Posterior cingulate gyrus (tissue), 11 donors: Measurements from ENCODE around the gene SNAPC2.
"Not testable (repeated sequence)": the region's sequence is repeated elsewhere in the genome, so short reads cannot be mapped to it uniquely, and the experiment has no call there.

Source experiments
- DNase-seq, 10 donors: peaks; one replicate each; pipeline versions ENCODE4 v3.0.0 to v3.0.0-alpha.2; 2020 to 2021; ENCODE audit warnings: mixed read lengths in 3 of 10
- intact Hi-C: fragments of 100-400 bp; cut with DNase I; formaldehyde crosslinking; loops from one replicate; pipeline ENCODE4 v1.15.1; 2023

SNAPC2 gene

GRCh38 chr19:7918615-7919421 is 1.3 kb upstream of the SNAPC2 start:
- intact Hi-C loops, result loop anchor here (2.0 kb wide), 1 partner anchor 14 kb away; no protein-coding TSS in a partner anchor
- no peak for DNase-seq

- intact Hi-C loops, result no loop called here
- DNase-seq, result peak; percentile 94 to 99 (median 98)
Measured at GRCh38 chr19:7920519-7921301, 572 bp downstream of the SNAPC2 start.

GRCh38 chr19:7921302-7921966 is 1.3 kb downstream of the SNAPC2 start:
- intact Hi-C loops, result no loop called here
- peak in 1 of 10 donors; percentile 85 for DNase-seq

- DNase-seq, result no peak
- intact Hi-C loops, result no loop called here
Measured at GRCh38 chr19:7921967-7922835, 2.1 kb downstream of the SNAPC2 start.

GRCh38 chr19:7922836-7923195 is 2.7 kb downstream of the SNAPC2 start:
- DNase-seq, result no peak
- intact Hi-C loops, result no loop called here

- intact Hi-C loops, result no loop called here
Measured at GRCh38 chr19:7923295-7924191, 3.4 kb downstream of the SNAPC2 start.

GRCh38 chr19:7924241-7924640 is 4.1 kb downstream of the SNAPC2 start:
- peak in 2 of 10 donors; percentile 86 to 87 for DNase-seq
- intact Hi-C loops, result no loop called here

More at GRCh38 chr19:7923295-7924191, 3.4 kb downstream of the SNAPC2 start:
- peak in 2 of 10 donors; percentile 86 to 90 for DNase-seq

GRCh38 chr19:7924651-7925170 is 4.6 kb downstream of the SNAPC2 start:
- DNase-seq, result peak in 1 of 10 donors; percentile 74
- intact Hi-C loops, result no loop called here

GRCh38 chr19:7925171-7925851 is 5.2 kb downstream of the SNAPC2 start:
- peak in 9 of 10 donors; percentile 45 to 93 (median 62) for DNase-seq
- intact Hi-C loops, result no loop called here

- intact Hi-C loops, result no loop called here
- DNase-seq, result peak in 9 of 10 donors; percentile 44 to 96 (median 69)
Measured at GRCh38 chr19:7926021-7926726, 6.0 kb downstream of the SNAPC2 start, which contains the start of gene CTXN1. CTXN1 (minus strand) TSS chr19:7926135; CDS start chr19:7925538, 597 bp downstream.

- DNase-seq, result peak in 1 of 10 donors; percentile 83
- intact Hi-C loops, result no loop called here
Measured at GRCh38 chr19:7926727-7927604, 6.8 kb downstream of the SNAPC2 start.

- DNase-seq, result peak in 1 of 10 donors; percentile 80
- intact Hi-C loops, result no loop called here
Measured at GRCh38 chr19:7927605-7928333, 7.6 kb downstream of the SNAPC2 start.

GRCh38 chr19:7928334-7928706 is 8.2 kb downstream of the SNAPC2 start:
- no peak for DNase-seq
- intact Hi-C loops, result no loop called here

GRCh38 chr19:7928741-7929701 is 8.9 kb downstream of the SNAPC2 start:
- DNase-seq, result peak in 2 of 10 donors; percentile 82 to 84
- intact Hi-C loops, result no loop called here

GRCh38 chr19:7930030-7930429 is 9.9 kb downstream of the SNAPC2 start:
- DNase-seq, intact Hi-C loops: not testable (repeated sequence)
